ENCODE results near the gene RTN4R. TPM values are rescaled to one million over a fixed set of nuclear protein-coding genes. Genes with fewer than 3 reads are reported as not detected.
"Not testable (repeated sequence)": the region's sequence is repeated elsewhere in the genome, so short reads cannot be mapped to it uniquely, and the experiment has no call there.

RTN4R gene
- total RNA-seq, 1 donor from 2014 or later, result 18.6 TPM

GRCh38 chr22:20284471-20285086 lies 16.5 kb upstream of the RTN4R start:
- H3K4me3 ChIP-seq (ENCODE audit: low read depth, low read length), result no peak overlapping the region
- TF ChIP-seq, protein P1, sequence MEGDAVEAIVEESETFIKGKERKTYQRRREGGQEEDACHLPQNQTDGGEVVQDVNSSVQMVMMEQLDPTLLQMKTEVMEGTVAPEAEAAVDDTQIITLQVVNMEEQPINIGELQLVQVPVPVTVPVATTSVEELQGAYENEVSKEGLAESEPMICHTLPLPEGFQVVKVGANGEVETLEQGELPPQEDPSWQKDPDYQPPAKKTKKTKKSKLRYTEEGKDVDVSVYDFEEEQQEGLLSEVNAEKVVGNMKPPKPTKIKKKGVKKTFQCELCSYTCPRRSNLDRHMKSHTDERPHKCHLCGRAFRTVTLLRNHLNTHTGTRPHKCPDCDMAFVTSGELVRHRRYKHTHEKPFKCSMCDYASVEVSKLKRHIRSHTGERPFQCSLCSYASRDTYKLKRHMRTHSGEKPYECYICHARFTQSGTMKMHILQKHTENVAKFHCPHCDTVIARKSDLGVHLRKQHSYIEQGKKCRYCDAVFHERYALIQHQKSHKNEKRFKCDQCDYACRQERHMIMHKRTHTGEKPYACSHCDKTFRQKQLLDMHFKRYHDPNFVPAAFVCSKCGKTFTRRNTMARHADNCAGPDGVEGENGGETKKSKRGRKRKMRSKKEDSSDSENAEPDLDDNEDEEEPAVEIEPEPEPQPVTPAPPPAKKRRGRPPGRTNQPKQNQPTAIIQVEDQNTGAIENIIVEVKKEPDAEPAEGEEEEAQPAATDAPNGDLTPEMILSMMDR (conservative IDR thresholded peaks at IDR 0.05; ENCODE audit: low read depth, low read length), result no peak
- DNase-seq (ENCODE audit: low read depth), result no peak

DNA sequence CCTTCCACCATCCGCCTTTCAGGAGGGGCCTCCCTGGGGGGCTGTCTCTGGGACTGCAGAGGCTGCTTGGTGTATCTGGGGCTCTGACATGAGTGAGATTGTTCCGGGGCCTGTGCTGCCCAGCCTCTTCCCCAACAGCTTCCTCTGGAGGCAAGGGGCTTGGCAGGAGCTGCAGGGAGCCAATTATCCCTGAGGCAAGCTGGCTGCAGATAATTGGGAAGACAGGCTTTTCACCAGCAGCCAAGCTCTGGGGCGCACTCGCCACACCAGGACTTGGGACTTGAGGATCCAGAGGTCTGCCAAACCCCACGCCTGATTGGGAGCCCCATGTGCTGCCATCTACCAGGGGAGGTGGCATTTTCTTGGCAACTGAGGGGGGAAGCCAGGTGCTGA lies 15.6 kb upstream of the RTN4R start:
- TF ChIP-seq, protein P1 (conservative IDR thresholded peaks at IDR 0.05; ENCODE audit: low read depth, low read length), result no peak
- H3K4me3 ChIP-seq (ENCODE audit: low read depth, low read length), result no peak overlapping the region
- DNase-seq (ENCODE audit: low read depth), result no peak

DNA sequence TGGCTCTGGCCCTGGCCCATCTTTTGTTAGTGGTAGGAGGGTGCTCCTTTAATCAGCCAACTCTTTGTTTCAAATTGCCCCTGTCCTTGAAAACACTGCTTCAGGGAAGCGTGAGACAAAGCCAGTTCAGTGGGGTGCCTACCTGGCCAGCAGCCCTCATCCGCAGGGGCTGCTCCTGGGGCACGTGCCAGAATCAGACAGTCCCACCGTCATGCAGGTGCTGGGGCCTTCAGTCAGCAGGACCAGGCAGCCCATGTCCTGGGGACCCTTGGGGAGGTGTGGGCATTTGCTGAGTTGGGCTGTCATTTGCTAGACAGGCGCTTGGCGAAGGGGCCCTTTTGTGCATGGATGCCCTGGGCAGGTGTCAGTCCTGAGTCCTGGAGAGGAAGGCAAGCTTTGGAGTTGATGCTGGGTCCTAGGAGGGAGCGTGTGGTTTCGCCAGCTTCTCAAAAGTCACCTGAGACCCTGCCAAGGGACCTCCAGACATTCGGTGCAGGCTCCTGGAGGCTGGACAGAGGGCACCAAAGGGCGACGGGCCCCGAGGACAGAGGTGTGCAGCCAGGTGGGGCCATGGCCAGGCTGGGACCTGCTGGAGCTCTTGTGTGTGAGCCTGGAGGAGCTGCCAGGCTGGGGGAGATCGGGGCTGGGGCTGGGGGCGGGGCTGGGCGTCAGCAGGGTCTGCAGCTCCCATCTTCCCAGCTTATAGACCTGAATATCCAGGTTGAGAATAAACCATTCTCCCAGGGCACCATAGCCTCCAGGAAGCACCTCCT lies 15.0 kb upstream of the RTN4R start:
- TF ChIP-seq, protein P1 (conservative IDR thresholded peaks at IDR 0.05; ENCODE audit: low read depth, low read length), result no peak
- H3K4me3 ChIP-seq (ENCODE audit: low read depth, low read length), result no peak overlapping the region
- no peak for DNase-seq (ENCODE audit: low read depth)

DNA sequence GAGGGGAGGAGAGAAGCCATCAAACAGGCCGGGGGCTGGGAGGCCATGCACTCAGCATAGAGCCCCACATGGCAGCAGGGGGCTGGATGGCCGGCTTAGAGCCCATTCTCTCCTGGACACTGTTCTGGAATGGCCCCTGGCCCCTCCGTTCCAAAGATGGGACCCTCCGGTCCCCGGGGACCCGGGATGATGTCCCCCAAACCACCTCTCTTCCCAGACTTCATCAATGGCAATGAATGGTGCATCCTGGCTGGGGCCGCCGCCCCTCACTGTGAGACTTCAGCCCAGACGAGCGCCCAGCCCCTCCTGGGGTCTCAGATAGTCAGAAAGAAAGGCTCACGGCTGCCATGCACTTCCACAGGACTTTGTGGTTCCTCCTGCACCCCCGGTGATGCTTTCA lies 13.8 kb upstream of the RTN4R start:
- TF ChIP-seq, protein P1 (conservative IDR thresholded peaks at IDR 0.05; ENCODE audit: low read depth, low read length), result no peak
- no peak overlapping the region for H3K4me3 ChIP-seq (ENCODE audit: low read depth, low read length)
- DNase-seq (ENCODE audit: low read depth), result no peak

GRCh38 chr22:20281473-20281872 lies 13.4 kb upstream of the RTN4R start:
- DNase-seq (ENCODE audit: low read depth); H3K4me3 ChIP-seq (ENCODE audit: low read depth, low read length): not testable (repeated sequence)

DNA sequence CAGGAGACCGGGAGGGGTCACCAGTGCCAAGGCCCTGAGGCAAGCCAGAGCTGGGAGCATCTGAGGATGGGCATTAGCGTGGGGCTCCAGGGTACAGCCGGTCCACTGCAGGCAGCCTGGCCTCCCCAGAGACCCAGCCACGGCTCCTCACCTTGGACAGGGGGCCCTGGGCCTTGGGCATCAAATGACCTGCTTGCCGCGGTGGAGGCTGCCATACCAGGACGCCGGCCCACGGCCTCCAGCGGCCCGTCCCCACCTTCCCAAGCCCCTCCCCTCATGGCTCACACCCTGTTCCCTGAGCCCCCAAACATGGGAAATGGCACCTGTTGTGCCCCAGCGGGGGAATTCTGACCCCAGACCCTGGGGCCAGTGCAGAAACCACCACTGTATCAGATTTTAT lies 12.7 kb upstream of the RTN4R start:
- TF ChIP-seq, protein P1 (conservative IDR thresholded peaks at IDR 0.05; ENCODE audit: low read depth, low read length), result no peak
- DNase-seq (ENCODE audit: low read depth), result no peak
- no peak overlapping the region for H3K4me3 ChIP-seq (ENCODE audit: low read depth, low read length)

- not testable (repeated sequence) for DNase-seq (ENCODE audit: low read depth); H3K4me3 ChIP-seq (ENCODE audit: low read depth, low read length)
Measured at GRCh38 chr22:20280163-20280562, 12.0 kb upstream of the RTN4R start.

DNA sequence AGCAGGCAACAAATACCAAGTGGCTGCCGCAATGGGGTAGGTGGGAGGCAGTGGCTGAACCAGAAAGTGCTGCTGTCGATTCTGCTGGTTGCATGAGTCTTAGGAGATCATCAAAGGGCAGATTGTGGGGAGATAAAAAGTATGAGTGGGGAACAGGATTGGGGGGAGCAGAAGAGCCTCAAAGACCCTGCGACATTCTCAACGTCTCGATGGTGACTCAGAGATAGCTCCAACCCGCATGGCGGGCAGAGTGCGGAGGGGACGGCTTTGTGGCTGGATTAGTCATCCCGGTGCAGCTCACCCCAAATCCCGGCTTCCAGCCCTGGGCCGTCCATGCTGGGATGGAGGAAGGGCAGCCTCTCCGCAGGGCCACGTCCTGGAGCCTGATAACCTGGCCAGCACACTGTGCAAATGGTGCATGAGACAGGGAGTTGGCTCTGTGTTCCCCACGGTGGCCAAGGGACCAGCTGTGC lies 11.6 kb upstream of the RTN4R start:
- DNase-seq (ENCODE audit: low read depth), result no peak
- TF ChIP-seq, protein P1 (conservative IDR thresholded peaks at IDR 0.05; ENCODE audit: low read depth, low read length), result no peak
- no peak overlapping the region for H3K4me3 ChIP-seq (ENCODE audit: low read depth, low read length)

DNA sequence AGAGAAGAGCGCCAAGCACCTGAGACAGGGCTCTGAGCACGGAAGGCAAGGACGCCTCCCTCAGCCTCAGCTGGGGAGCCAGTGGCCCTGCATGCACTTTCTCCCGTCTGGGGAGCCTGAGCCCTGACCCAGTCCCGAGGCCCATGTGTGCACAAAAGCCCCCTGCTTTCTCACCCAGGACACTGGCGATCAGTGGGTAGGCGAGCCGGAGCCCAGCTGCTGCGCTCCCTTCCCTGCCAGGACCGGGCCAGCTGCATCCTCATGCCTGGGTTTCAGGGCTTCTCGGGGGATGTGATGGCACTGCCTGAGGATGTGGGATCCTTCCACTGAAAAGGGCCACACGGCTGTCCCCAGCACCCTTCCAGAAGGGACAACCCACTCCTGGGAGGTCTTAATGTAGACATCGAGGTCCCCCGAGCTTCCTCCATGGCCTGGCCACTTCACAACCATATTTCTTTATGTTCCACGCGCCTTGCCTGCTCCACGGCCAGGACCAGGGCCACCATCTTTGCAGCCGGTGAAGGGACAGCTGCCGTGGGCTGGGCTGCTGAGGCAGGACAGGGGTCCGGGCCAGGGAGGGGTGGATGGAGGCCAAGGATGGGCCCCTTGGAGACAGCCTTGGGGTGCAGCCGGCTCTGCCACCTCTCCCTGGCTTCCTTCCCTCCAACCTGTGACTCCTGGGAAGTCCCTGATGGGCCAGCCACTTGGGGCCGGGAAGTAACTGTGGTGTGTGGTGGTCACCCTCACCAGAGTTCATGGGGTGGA lies 10.8 kb upstream of the RTN4R start:
- H3K4me3 ChIP-seq (ENCODE audit: low read depth, low read length); DNase-seq (ENCODE audit: low read depth): not testable (repeated sequence)

- DNase-seq (ENCODE audit: low read depth), result not testable (repeated sequence)
Measured at GRCh38 chr22:20277936-20278635, 10.0 kb upstream of the RTN4R start.

More at GRCh38 chr22:20277936-20278635, 10.0 kb upstream of the RTN4R start:
- not testable (repeated sequence) for H3K4me3 ChIP-seq (ENCODE audit: low read depth, low read length)
